A549 (cell line): ENCODE measurements around the gene CNPY4. TPM values are rescaled to one million over a fixed set of nuclear protein-coding genes. Genes with fewer than 3 reads are reported as not detected.

Experiments
- ATAC-seq, 2 experiments: fragments of 200-7000 bp in 1 of 2; fragments of >200 bp in 1 of 2; cut with Nextera tagmentation in 1 of 2; cut with Tn5 transposase in 1 of 2; 3 replicates each; pipeline versions ENCODE4 v1.8.0 to v1.9.1; 2018 to 2020; ENCODE audit warnings: mild to moderate bottlenecking in 1 of 2, moderate library complexity in 1 of 2
- CTCF ChIA-PET: fragments of 300-600 bp; sonication (Branson Sonifier 250); formaldehyde crosslinking; extraction: SDS; loops from one replicate; lab custom pipeline; 2021; ENCODE audit warnings: antibody characterized with exemption, inconsistent platforms; lab: Yijun Ruan, JAX
- POLR2A ChIA-PET: fragments of 350-600 bp; formaldehyde crosslinking; extraction: SDS; loops from one replicate; lab custom pipeline; 2021; ENCODE audit warnings: antibody characterized with exemption, inconsistent platforms; lab: Yijun Ruan, JAX
- DNase-seq, 2 experiments: peaks; one replicate each; pipeline versions ENCODE4 v3.0.0 to v3.0.0-alpha.2; 2011 to 2016; ENCODE audit warnings: low read depth in 1 of 2, low spot score in 1 of 2
- FAIRE-seq: peaks from 2 replicates; lab custom pipeline; 2011; peaks lifted over from hg19 to GRCh38; lab: Jason Lieb, UNC
- H3K27ac ChIP-seq, 2 experiments: fragments of >200 bp; sonication (Bioruptor Twin); formaldehyde crosslinking; 3 replicates each; pipeline ENCODE4 v1.5.1; 2016 to 2017
- H3K4me1 ChIP-seq: fragments of >200 bp; sonication (Bioruptor Twin); formaldehyde crosslinking; 3 replicates; pipeline ENCODE4 v1.6.1; 2016
- H3K4me2 ChIP-seq: fragments of >200 bp; sonication (Bioruptor Twin); formaldehyde crosslinking; 3 replicates; pipeline ENCODE4 v1.6.1; 2016
- H3K4me3 ChIP-seq: fragments of >200 bp; sonication (Bioruptor Twin); formaldehyde crosslinking; 3 replicates; pipeline ENCODE4 v1.5.1; 2016
- H3K9me3 ChIP-seq: fragments of >200 bp; sonication (Bioruptor Twin); formaldehyde crosslinking; 3 replicates; pipeline ENCODE4 v1.6.1; 2016
- BCL3 ChIP-seq: fragments of >200 bp; sonication (Bioruptor Twin); formaldehyde crosslinking; IDR thresholded peaks from 3 replicates; pipeline ENCODE4 v1.6.1; 2016
- BHLHE40 ChIP-seq: IDR thresholded peaks from 2 replicates; pipeline ENCODE4 v1.6.1; 2012; ENCODE audit warnings: low read depth, low read length, inconsistent platforms
- CBX8 ChIP-seq: fragments of 200-600 bp; sonication (generic); IDR thresholded peaks from 2 replicates; pipeline ENCODE4 v1.6.1; 2016
- CHD2 ChIP-seq: fragments of 150-350 bp; IDR thresholded peaks from 2 replicates; pipeline ENCODE4 v1.6.1; 2014; ENCODE audit warnings: low read length; ENCODE audit not compliant: partially characterized antibody
- CHD4 ChIP-seq: fragments of 200-600 bp; sonication (generic); IDR thresholded peaks from 2 replicates; pipeline ENCODE4 v1.6.1; 2016; ENCODE audit warnings: antibody characterized with exemption, mild to moderate bottlenecking, borderline replicate concordance
- CTCF ChIP-seq: fragments of >200 bp; sonication (Bioruptor Twin); formaldehyde crosslinking; IDR thresholded peaks from 3 replicates; pipeline ENCODE4 v1.5.1; 2016
- HEYL ChIP-seq: fragments of 250-450 bp; sonication (Bioruptor Pico); IDR thresholded peaks from 2 replicates; pipeline ENCODE4 v1.8.0; 2021; ENCODE audit warnings: mild to moderate bottlenecking, moderate library complexity
- HOXA7 ChIP-seq: fragments of 250-450 bp; sonication (Bioruptor Pico); IDR thresholded peaks from 2 replicates; pipeline ENCODE4 v1.5.0; 2020; ENCODE audit warnings: mild to moderate bottlenecking, moderate library complexity
- HOXB13 ChIP-seq: fragments of 250-450 bp; sonication (Bioruptor Pico); IDR thresholded peaks from 2 replicates; pipeline ENCODE4 v1.5.0; 2020; ENCODE audit warnings: low read depth, mild to moderate bottlenecking, moderate library complexity
- HOXB5 ChIP-seq: fragments of 250-450 bp; sonication (Bioruptor Pico); IDR thresholded peaks from 2 replicates; pipeline ENCODE4 v1.5.0; 2020; ENCODE audit warnings: mild to moderate bottlenecking, moderate library complexity
- JUN ChIP-seq, 2 experiments: fragments of >200 bp; sonication (Bioruptor Twin); formaldehyde crosslinking; IDR thresholded peaks; 2 replicates in 1 of 2; 3 replicates in 1 of 2; pipeline ENCODE4 v1.6.1; 2016 to 2017
- MAFK ChIP-seq: fragments of 450-650 bp; IDR thresholded peaks from 2 replicates; pipeline ENCODE4 v1.6.1; 2014; ENCODE audit not compliant: partially characterized antibody
- NFE2L2 ChIP-seq: fragments of 150-350 bp; conservative IDR thresholded peaks from 2 replicates; pipeline ENCODE4 v1.6.1; 2014; ENCODE audit warnings: low read length
- NPAS2 ChIP-seq: fragments of 250-450 bp; sonication (Bioruptor Pico); IDR thresholded peaks from 2 replicates; pipeline ENCODE4 v1.8.0; 2022; ENCODE audit warnings: mild to moderate bottlenecking, moderate library complexity, borderline replicate concordance
- NR3C1 ChIP-seq: fragments of >200 bp; sonication (Bioruptor Twin); formaldehyde crosslinking; IDR thresholded peaks from 3 replicates; pipeline ENCODE4 v1.6.1; 2017
- POLR2A ChIP-seq: IDR thresholded peaks from 2 replicates; pipeline ENCODE4 v1.6.1; 2012; ENCODE audit warnings: mild to moderate bottlenecking, low read length
- TFCP2L1 ChIP-seq: fragments of 250-450 bp; sonication (Bioruptor Pico); IDR thresholded peaks from 2 replicates; pipeline ENCODE4 v1.5.0; 2021; ENCODE audit warnings: mild to moderate bottlenecking
- USF2 ChIP-seq: fragments of 450-650 bp; IDR thresholded peaks from 2 replicates; pipeline ENCODE4 v1.6.1; 2014; ENCODE audit warnings: antibody characterized with exemption
- ZC3H11A ChIP-seq: fragments of 450-650 bp; IDR thresholded peaks from 2 replicates; pipeline ENCODE4 v1.6.1; 2014; ENCODE audit warnings: antibody characterized with exemption, mild to moderate bottlenecking
- ZSCAN20 ChIP-seq: fragments of 250-450 bp; sonication (Bioruptor Pico); IDR thresholded peaks from 2 replicates; pipeline ENCODE4 v1.8.0; 2022; ENCODE audit warnings: mild to moderate bottlenecking, moderate library complexity
- WGBS: methylation state at CpG from one replicate; pipeline ENCODE4 v1.1.6; 2017; ENCODE audit errors: missing lambda C conversion rate; 5-methylcytosine and 5-hydroxymethylcytosine counted together
- polyA plus RNA-seq, 4 experiments: library from polyadenylated mRNA; depleted of rRNA in 3 of 4; stranded (reverse); fragments of >200 nt; fragmentation: RNase III in 1 of 4; extraction: RNeasy Plus Mini Kit Qiagen cat#74134 plus additional on column Dnase treatment in 1 of 4; gene quantifications; 2 replicates in 3 of 4; 3 replicates in 1 of 4; pipeline ENCODE4 v1.2.3, GENCODE V29; 2011 to 2017
- TF ChIP-seq, protein P1 (sequence below): fragments of 250-450 bp; sonication (Bioruptor Pico); IDR thresholded peaks from 2 replicates; pipeline ENCODE4 v1.5.0; 2021; ENCODE audit warnings: mild to moderate bottlenecking, moderate library complexity, borderline replicate concordance
- TF ChIP-seq, protein P2 (sequence below): IDR thresholded peaks from 2 replicates; pipeline ENCODE4 v1.6.1; 2012

Gene CNPY4
- polyA plus RNA-seq, 2 of the 4 experiments (the other 2 are of a cell fraction): 11.7 to 22.8 TPM

DNA sequence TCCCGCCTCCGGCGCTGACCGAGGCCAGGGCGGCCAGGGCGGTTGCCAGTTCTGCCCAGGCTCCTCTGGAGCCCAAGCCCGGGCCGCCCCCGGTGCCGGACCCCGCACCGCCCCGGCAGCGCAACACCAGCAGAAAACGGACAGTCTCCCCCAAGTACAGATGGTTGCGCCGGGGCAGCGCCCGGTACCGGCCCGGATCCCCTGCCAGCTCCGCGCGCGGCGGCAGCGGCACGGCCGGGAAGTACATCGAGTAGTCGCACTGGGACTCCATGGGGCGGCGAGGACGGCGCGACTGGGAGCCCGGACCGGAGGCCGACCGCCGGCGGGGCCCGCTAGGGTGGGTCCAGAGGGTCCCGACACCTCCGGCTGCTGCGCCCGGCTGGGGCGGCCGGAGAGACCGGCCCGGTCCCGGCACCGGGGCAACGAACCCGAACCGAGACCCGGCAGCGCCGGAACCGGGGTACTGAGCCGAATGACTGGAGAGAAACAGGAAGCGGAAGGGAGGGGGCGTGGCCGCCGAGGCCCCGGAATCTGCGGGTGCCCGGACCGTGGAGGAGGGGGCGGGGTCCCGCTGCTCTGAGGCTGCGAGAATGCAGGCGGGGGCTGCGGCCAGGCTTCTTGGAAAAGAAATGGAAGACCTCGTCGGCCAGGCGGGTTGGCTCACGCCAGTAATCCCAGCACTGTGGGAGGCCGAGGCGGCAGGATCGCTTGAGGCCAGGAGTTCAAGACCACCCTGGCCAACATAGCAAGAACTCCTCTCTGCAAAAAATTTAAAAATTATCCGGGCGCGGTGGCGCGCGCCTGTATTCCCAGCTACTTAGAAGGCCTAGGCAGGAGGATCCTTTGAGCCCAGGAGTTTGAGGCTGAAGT, 39.0 kb downstream of the CNPY4 start, which contains the start of gene TRAPPC14 (continued):
- TF ChIP-seq USF2 (no peak), CHD2 (no peak), JUN (IDR thresholded peaks at IDR 0.05) (peak; percentile 73 to 91; a peak in 4 of 5 replicates), NPAS2 (no peak), ZC3H11A (no peak), MAFK (no peak), HOXA7 (CRISPR knock-in tag) (no peak), NR3C1 (no peak), TFCP2L1 (CRISPR knock-in tag) (no peak), POLR2A (peak; percentile 81), CTCF (no peak), BCL3 (peak; percentile 92), HOXB5 (CRISPR knock-in tag) (no peak), CHD4 (peak; percentile 56; the same call in 1 of the 2 replicates), HOXB13 (no peak), NFE2L2 (no peak), HEYL (CRISPR knock-in tag) (no peak), CBX8 (no peak)
- TF ChIP-seq, protein P1, sequence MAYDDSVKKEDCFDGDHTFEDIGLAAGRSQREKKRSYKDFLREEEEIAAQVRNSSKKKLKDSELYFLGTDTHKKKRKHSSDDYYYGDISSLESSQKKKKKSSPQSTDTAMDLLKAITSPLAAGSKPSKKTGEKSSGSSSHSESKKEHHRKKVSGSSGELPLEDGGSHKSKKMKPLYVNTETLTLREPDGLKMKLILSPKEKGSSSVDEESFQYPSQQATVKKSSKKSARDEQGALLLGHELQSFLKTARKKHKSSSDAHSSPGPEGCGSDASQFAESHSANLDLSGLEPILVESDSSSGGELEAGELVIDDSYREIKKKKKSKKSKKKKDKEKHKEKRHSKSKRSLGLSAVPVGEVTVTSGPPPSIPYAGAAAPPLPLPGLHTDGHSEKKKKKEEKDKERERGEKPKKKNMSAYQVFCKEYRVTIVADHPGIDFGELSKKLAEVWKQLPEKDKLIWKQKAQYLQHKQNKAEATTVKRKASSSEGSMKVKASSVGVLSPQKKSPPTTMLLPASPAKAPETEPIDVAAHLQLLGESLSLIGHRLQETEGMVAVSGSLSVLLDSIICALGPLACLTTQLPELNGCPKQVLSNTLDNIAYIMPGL (CRISPR knock-in tag): no peak
- TF ChIP-seq, protein P2, sequence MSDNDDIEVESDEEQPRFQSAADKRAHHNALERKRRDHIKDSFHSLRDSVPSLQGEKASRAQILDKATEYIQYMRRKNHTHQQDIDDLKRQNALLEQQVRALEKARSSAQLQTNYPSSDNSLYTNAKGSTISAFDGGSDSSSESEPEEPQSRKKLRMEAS: peak; percentile 51; the same call in 1 of the 2 replicates

- Histone ChIP-seq H3K4me1 (peaks cover 40% of the 10 kb centered on the region), H3K4me2 (peak overlapping the region; percentile 100), H3K9me3 (no peaks in the 10 kb centered on the region), H3K27ac (peak overlapping the region; percentile 83 to 96), H3K4me3 (peak overlapping the region; percentile 90)
- ATAC-seq: peak in 1 of 2 experiments; percentile 2; a peak in 1 of 6 replicates
- ChIA-PET POLR2A (interaction anchor here (0.6 to 1.1 kb wide), 2 partner anchors 10 to 189 kb away, joined by 3 to 13 read pairs; partner anchors contain the start of gene LAMTOR4), CTCF (interaction anchor here (0.9 to 23.1 kb wide), 6 partner anchors 8 to 58 kb away, joined by 3 to 245 read pairs (median 4); partner anchors contain the start of gene GAL3ST4)
- peak in 1 of 2 experiments; percentile 41 for DNase-seq
- no peak for TF ChIP-seq HOXA7 (CRISPR knock-in tag)
- TF ChIP-seq ZSCAN20 (CRISPR knock-in tag): no peak
- TF ChIP-seq BHLHE40: no peak
- TF ChIP-seq, protein P1 (CRISPR knock-in tag): no peak
- TF ChIP-seq ZC3H11A: no peak
- FAIRE-seq: no peak
- WGBS: 66% methylated on average over 7 of the region's 7 CpGs
These were observed 39.7 kb downstream of the CNPY4 start for GRCh38 chr7:100159099-100159623.
